GM21576 (cell line): ENCODE data around the gene CCDC28A.
"Not testable (repeated sequence)": the region's sequence is repeated elsewhere in the genome, so short reads cannot be mapped to it uniquely, and the experiment has no call there.

Source experiments
- ATAC-seq: cut with Tn5 transposase; IDR thresholded peaks from one replicate; pipeline ENCODE4 v1.9.1; 2021; ENCODE audit warnings: mild to moderate bottlenecking, moderate library complexity; ENCODE audit not compliant: unreplicated experiment

CCDC28A gene

GRCh38 chr6:138773177-138774091, at the start of gene CCDC28A:
CCDC28A (plus strand) TSS chr6:138773769; CDS start chr6:138776121, 2,352 bp downstream.
- ATAC-seq: peak; percentile 93

- no peak for ATAC-seq
Observed at GRCh38 chr6:138724015-138724414, 49.6 kb upstream of the CCDC28A start.

- no peak for ATAC-seq
Observed at GRCh38 chr6:138726066-138726756, 47.4 kb upstream of the CCDC28A start.

- no peak for ATAC-seq
Observed at GRCh38 chr6:138726757-138727097, 46.8 kb upstream of the CCDC28A start.

- no peak for ATAC-seq
Observed at GRCh38 chr6:138727182-138727581, 46.4 kb upstream of the CCDC28A start.

- no peak for ATAC-seq
Observed at GRCh38 chr6:138728662-138729061, 44.9 kb upstream of the CCDC28A start.

- ATAC-seq: not testable (repeated sequence)
Observed at GRCh38 chr6:138730037-138730436, 43.5 kb upstream of the CCDC28A start.

GRCh38 chr6:138734585-138734984, 39.0 kb upstream of the CCDC28A start:
- ATAC-seq: no peak

GRCh38 chr6:138736640-138737039, 36.9 kb upstream of the CCDC28A start:
- no peak for ATAC-seq

- ATAC-seq: no peak
Observed at GRCh38 chr6:138752017-138752416, 21.6 kb upstream of the CCDC28A start.

- no peak for ATAC-seq
Observed at GRCh38 chr6:138757136-138757535, 16.4 kb upstream of the CCDC28A start.

GRCh38 chr6:138765896-138766655, 7.5 kb upstream of the CCDC28A start:
- ATAC-seq: no peak

GRCh38 chr6:138769102-138769676, 4.4 kb upstream of the CCDC28A start:
- no peak for ATAC-seq

GRCh38 chr6:138772596-138773176, 883 bp upstream of the CCDC28A start:
- no peak for ATAC-seq

- ATAC-seq: no peak
Observed at GRCh38 chr6:138774370-138774769, 801 bp downstream of the CCDC28A start.

GRCh38 chr6:138776659-138777058, 3.1 kb downstream of the CCDC28A start:
- no peak for ATAC-seq

GRCh38 chr6:138778331-138778730, 4.8 kb downstream of the CCDC28A start:
- no peak for ATAC-seq

GRCh38 chr6:138782243-138782642, 8.7 kb downstream of the CCDC28A start:
- ATAC-seq: no peak

GRCh38 chr6:138785079-138785478, 11.5 kb downstream of the CCDC28A start:
- no peak for ATAC-seq

- ATAC-seq: no peak
Observed at GRCh38 chr6:138785980-138786379, 12.4 kb downstream of the CCDC28A start.

- ATAC-seq: no peak
Observed at GRCh38 chr6:138787138-138787537, 13.6 kb downstream of the CCDC28A start.
